Measurements from ENCODE around the gene CTNS. TPM values are rescaled to one million over a fixed set of nuclear protein-coding genes. Genes with fewer than 3 reads are reported as not detected.

CTNS gene
- 1 to 10 TPM; 6.4 to 9.3 TPM for total RNA-seq

DNA sequence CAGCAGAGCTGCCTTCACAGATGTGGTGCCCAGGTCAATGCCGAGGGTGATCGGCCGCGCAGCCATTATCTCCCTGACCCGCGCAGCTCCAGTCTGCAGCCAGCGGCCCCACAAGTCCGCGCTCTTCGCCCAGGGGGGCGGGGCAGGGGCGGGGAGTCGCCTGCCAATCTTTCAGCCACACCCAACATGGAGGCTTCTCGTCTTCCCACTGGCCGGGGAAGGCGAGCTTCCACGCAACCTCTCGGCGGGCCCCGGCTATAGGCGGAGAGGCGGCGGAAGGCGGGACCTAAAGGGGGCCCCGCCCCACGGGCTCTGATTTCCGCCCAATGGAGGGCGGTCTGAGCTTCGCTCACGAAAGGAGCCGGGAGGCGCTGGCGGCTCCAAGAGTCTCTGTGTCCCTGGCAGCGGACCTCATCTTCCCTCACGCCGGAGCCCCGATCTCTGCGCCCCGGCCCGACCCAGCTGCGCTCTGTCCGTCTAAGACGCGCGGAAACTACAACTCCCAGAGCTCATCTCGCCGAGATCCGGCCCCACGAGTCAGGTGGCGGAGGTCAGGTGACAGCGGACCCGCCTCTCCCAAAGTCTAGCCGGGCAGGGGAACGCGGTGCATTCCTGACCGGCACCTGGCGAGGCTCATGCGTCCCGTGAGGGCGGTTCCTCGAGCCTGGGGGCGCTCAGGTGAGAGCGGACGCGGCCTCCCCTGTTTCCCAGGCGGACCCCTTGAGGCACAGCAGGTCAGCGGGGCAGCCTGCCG, at the start of gene CTNS, which contains the start of gene SHPK:
CTNS (plus strand) TSS at position 607 of the 754 bp plus-strand sequence. CDS start 3,447 bp downstream, outside the sequence.
SHPK (minus strand) TSS at position 97 of the 754 bp plus-strand sequence; CDS start at position 66, 31 bp downstream.
- ChIA-PET CTCF (interaction anchor here (0.7 to 2.7 kb wide), 12 partner anchors 11 to 588 kb away, joined by 3 to 14 read pairs (median 4); no protein-coding TSS in a partner anchor), POLR2A (interaction anchor here (1.5 kb wide), 1 partner anchor 30 kb away, joined by 5 read pairs; no protein-coding TSS in a partner anchor)
- Mint-ChIP-seq H3K4me1 (ENCODE audit: low read depth) (peaks cover 31% of the 10 kb centered on the region), H3K4me3 (peak within 1 kb of the TSS; percentile 89), H3K9me3 (no peaks in the 10 kb centered on the region), H3K27me3 (no peaks in the 10 kb centered on the region), H3K36me3 (ENCODE audit: low read depth) (peaks cover 6% of the 10 kb centered on the region), H3K27ac (peak within 1 kb of the TSS; percentile 96)
- ATAC-seq: peak; percentile 98
- peak; percentile 96 for DNase-seq
- intact Hi-C loops (cut with micrococcal nuclease): no loop called here
- TF ChIP-seq, protein P1, sequence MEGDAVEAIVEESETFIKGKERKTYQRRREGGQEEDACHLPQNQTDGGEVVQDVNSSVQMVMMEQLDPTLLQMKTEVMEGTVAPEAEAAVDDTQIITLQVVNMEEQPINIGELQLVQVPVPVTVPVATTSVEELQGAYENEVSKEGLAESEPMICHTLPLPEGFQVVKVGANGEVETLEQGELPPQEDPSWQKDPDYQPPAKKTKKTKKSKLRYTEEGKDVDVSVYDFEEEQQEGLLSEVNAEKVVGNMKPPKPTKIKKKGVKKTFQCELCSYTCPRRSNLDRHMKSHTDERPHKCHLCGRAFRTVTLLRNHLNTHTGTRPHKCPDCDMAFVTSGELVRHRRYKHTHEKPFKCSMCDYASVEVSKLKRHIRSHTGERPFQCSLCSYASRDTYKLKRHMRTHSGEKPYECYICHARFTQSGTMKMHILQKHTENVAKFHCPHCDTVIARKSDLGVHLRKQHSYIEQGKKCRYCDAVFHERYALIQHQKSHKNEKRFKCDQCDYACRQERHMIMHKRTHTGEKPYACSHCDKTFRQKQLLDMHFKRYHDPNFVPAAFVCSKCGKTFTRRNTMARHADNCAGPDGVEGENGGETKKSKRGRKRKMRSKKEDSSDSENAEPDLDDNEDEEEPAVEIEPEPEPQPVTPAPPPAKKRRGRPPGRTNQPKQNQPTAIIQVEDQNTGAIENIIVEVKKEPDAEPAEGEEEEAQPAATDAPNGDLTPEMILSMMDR (IDR thresholded peaks at IDR 0.05): no peak

DNA sequence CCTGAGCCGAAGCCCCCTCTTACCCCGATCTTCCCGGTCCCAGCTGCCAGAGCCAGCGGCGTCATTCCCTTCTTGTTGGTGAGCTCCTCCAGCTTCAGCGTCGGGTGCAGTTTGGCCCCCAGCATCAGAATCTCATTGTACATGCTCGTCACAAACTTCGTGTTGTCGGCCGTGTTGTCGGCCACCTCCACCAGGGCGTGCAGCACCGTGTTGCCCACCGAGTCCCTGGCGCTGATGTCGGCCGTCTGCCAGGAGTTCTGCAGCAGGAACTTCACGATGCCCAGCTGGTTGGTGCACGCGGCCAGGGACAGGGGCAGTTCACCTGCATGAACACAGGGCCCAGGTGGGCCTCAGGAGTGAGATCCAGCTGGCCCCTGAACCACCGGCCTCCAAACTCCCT, 46.8 kb upstream of the CTNS start:
- TF ChIP-seq, protein P1 (IDR thresholded peaks at IDR 0.05): no peak
- ATAC-seq: no peak
- Mint-ChIP-seq H3K4me1 (ENCODE audit: low read depth) (no peaks in the 10 kb centered on the region), H3K9me3 (no peaks in the 10 kb centered on the region), H3K4me3 (no peak overlapping the region), H3K27me3 (no peaks in the 10 kb centered on the region), H3K27ac (no peak overlapping the region), H3K36me3 (ENCODE audit: low read depth) (peaks cover 5% of the 10 kb centered on the region)
- DNase-seq: no peak
- intact Hi-C loops (cut with micrococcal nuclease): no loop called here
- CTCF ChIA-PET: no interaction called here
- POLR2A ChIA-PET: no interaction called here

DNA sequence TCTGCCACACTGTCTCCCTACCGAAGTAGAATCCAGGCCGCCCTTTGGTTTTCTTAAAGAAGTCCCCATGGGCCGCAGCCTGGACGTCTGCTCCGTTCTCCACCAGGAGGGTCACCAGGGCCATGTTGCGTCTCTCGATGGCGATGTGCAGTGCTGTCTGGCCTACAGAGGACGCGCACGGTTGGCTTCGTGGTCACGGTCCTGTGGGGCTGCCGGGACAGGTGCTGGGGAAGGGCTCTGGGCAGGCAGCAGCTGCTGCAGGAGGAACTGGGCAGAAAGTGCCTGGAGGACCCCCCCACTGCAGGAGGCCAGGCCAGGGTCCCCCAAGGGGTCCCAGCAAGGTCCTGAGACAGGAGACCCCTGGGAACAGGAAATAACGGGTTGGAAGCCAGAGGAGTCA, 46.3 kb upstream of the CTNS start:
- POLR2A ChIA-PET: no interaction called here
- intact Hi-C loops (cut with micrococcal nuclease): no loop called here
- CTCF ChIA-PET: no interaction called here
- TF ChIP-seq, protein P1 (IDR thresholded peaks at IDR 0.05): no peak
- no peak for DNase-seq
- H3K4me1 Mint-ChIP-seq (ENCODE audit: low read depth): no peaks in the 10 kb centered on the region
- peaks cover 5% of the 10 kb centered on the region for H3K36me3 Mint-ChIP-seq (ENCODE audit: low read depth)
- H3K27ac Mint-ChIP-seq: no peak overlapping the region
- no peaks in the 10 kb centered on the region for H3K27me3 Mint-ChIP-seq
- ATAC-seq: no peak
- no peak overlapping the region for H3K4me3 Mint-ChIP-seq
- H3K9me3 Mint-ChIP-seq: no peaks in the 10 kb centered on the region

DNA sequence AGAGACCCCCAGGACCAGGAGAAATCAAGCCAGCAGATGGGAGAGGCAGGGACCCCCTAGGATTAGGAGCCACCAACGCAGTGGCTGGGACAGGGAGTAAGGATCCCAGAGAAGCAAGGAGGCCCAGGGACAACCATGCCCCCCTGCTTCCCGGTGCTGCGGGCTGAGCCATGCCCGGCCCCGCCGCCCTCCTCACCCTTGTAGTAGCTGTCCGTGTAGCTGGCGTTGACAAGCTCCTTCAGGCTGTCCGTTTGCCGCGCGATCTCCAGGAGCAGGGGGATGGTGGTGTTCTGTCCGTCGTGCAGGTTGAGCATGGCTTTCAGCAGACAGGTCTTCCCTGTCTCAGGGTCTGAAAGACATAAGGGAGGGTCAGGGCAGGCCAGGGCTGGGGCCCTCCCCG, 45.8 kb upstream of the CTNS start:
- H3K27ac Mint-ChIP-seq: no peak overlapping the region
- ATAC-seq: no peak
- DNase-seq: no peak
- H3K36me3 Mint-ChIP-seq (ENCODE audit: low read depth): peaks cover 5% of the 10 kb centered on the region
- ChIA-PET CTCF (interaction anchor here (1.7 kb wide), 1 partner anchor 12 kb away, joined by 7 read pairs; no protein-coding TSS in a partner anchor), POLR2A (no interaction called here)
- TF ChIP-seq, protein P1 (IDR thresholded peaks at IDR 0.05): no peak
- no peaks in the 10 kb centered on the region for H3K9me3 Mint-ChIP-seq
- H3K27me3 Mint-ChIP-seq: no peaks in the 10 kb centered on the region
- intact Hi-C loops (cut with micrococcal nuclease): no loop called here
- H3K4me3 Mint-ChIP-seq: no peak overlapping the region
- no peaks in the 10 kb centered on the region for H3K4me1 Mint-ChIP-seq (ENCODE audit: low read depth)

DNA sequence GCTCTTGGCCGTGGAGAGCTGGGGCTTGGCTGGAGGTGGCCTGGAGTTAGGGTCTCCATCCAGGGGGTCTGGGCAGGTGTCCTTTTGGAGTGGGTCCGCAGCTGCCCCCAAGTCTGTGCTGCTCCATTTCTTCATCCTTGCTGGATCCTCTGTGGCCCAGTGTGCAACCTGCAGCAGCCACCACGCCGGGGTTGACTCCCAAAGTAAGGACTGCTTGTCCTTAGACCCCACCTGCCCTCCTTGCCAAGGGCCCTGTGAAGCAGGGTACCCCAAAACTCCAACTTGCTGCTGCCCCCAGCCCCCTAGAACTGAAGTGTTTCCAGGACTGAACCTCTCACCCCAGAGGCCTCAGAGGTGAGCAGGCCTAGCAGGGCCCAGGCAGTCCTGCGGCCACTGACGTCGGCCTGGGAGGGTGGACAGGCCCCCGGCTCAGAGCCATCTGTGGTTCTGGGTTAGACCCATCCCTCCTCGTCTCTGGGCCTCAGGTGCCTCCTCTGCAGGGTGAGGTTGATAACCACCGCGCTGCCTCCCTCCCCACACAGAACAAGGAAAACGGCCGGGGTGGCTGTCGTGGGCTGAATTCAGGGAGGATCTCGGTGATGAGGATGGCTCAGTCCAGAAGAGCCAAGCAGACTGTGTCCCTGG, 44.2 kb upstream of the CTNS start:
- ChIA-PET CTCF (interaction anchor here (1.7 kb wide), 1 partner anchor 10 kb away, joined by 7 read pairs; no protein-coding TSS in a partner anchor), POLR2A (interaction anchor here (0.7 kb wide), 1 partner anchor 415 kb away, joined by 4 read pairs; no protein-coding TSS in a partner anchor)

More for the DNA sequence above, 44.2 kb upstream of the CTNS start:
- no peak for DNase-seq
- no peak overlapping the region for H3K4me3 Mint-ChIP-seq
- no peaks in the 10 kb centered on the region for H3K27me3 Mint-ChIP-seq
- intact Hi-C loops (cut with micrococcal nuclease): no loop called here
- ATAC-seq: no peak
- no peak overlapping the region for H3K27ac Mint-ChIP-seq
- no peaks in the 10 kb centered on the region for H3K4me1 Mint-ChIP-seq (ENCODE audit: low read depth)
- no peaks in the 10 kb centered on the region for H3K9me3 Mint-ChIP-seq
- H3K36me3 Mint-ChIP-seq (ENCODE audit: low read depth): peaks cover 5% of the 10 kb centered on the region
- TF ChIP-seq, protein P1 (IDR thresholded peaks at IDR 0.05): no peak

All from activated CD8-positive, alpha-beta T cell treated with anti-CD3 and anti-CD28 coated beads for 36 hours (primary cell).